ENCODE measurements around the gene AKIRIN1. TPM values are rescaled to one million over a fixed set of nuclear protein-coding genes. Genes with fewer than 3 reads are reported as not detected.
"Not testable (repeated sequence)": the region's sequence is repeated elsewhere in the genome, so short reads cannot be mapped to it uniquely, and the experiment has no call there.

The AKIRIN1 gene
- 100 to 1,000 TPM in 2 of 4 donors, 10 to 100 TPM in 2; 87.6 to 112 (median 101) TPM for polyA plus RNA-seq (ENCODE audit: insufficient read length in 4 of 4)

GRCh38 chr1:38990738-38991637 lies at the start of gene AKIRIN1:
Gene AKIRIN1 (plus strand): TSS chr1:38991276. CDS start chr1:38991381, 105 bp downstream.
- DNase-seq (ENCODE audit: low read depth in 4 of 4, low spot score in 2 of 4), result peak; percentile 62 to 89 (median 86)

DNA sequence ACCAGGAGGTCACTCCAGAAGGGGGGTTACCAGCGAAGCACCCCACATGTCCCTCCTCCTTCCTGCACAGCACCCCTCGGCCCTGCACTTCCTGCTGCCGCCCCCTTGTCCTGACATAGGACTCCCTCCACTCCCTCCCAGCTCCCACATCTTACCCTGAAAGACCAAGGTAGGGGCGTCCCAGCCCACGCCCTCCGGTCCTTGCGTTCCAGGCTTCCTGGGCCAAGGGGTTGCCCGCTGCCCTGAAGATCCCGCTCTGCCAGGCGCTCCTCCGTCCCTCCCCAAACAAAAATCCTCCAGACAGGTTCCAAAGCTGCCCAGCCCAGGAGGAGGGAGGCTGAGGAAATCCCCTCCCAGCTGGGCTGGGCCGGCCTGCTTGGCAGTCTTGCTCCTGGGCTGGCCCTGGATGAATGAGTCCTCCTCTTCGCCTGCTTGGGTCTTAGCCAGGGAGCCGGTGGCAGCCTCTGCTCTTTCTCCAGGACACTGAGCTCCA lies 49.5 kb upstream of the AKIRIN1 start, which contains the start of gene RHBDL2:
Gene RHBDL2 (minus strand): TSS at position 304 of the 493 bp plus-strand sequence. CDS start 22,618 bp downstream, outside the sequence.
- no peak for DNase-seq (ENCODE audit: low read depth in 4 of 4, low spot score in 2 of 4)

- no peak for DNase-seq (ENCODE audit: low read depth in 4 of 4, low spot score in 2 of 4)
Measured at GRCh38 chr1:38942664-38943428, 48.2 kb upstream of the AKIRIN1 start.

- DNase-seq (ENCODE audit: low read depth in 4 of 4, low spot score in 2 of 4), result no peak
Measured at GRCh38 chr1:38944547-38944946, 46.5 kb upstream of the AKIRIN1 start.

DNA sequence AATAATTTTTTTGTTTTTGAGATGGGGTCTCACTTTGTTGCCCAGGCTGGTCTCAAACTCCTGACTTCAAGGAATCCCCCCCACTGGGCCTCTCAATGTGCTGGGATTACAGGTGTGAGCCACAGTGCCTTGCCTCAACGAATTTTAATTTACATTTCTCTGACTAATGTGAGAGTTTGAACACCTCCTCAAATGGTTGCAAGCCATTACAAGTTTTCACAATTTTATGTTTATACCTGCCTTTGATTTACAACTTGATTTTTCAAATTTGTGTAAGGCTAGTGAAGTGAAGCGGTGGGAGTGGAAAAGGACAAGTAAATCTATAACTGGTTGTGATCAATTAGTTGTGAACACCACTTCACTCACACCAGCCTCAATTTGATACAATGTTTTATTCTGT lies 40.5 kb upstream of the AKIRIN1 start:
- DNase-seq (ENCODE audit: low read depth in 4 of 4, low spot score in 2 of 4), result no peak

DNA sequence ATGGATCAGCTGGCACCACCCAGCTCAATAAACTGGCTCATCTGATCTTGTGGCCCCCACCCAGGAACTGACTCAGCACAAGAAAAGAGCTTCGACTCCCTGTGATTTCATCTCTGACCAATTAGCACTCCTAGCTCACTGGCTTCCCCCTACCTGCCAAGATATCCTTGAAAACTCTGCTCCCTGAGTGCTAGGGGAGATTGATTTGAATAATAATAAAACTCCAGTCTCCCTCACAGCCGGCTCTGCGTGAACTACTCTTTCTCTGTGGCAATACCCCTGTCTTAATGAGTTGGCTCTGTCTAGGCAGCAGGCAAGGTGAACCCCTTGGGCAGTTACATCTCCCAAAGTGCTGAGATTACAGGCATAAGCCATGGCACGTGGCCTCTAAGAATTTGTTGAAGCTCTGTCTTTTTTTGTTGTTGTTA lies 37.6 kb upstream of the AKIRIN1 start:
- no peak for DNase-seq (ENCODE audit: low read depth in 4 of 4, low spot score in 2 of 4)

GRCh38 chr1:38958967-38959366 lies 32.1 kb upstream of the AKIRIN1 start:
- no peak for DNase-seq (ENCODE audit: low read depth in 4 of 4, low spot score in 2 of 4)

DNA sequence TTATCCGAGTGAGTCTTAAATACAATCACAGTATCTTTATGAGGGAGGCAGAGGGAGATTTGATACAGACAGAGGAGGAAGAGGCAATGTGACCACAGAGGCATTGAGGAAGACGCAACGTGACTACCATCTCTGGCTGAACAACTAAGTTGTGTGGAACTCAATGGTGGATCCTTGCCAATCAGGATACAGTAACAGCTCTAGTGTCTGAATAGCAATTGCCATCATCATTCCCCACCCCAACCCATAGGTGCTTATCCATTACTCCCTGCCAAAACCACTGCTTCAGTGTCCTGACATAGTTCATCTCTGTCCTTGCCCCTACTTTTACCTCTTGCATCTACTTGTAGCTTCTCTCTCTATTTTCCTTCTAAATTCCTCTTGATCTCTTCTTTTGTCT lies 29.0 kb upstream of the AKIRIN1 start:
- DNase-seq (ENCODE audit: low read depth in 4 of 4, low spot score in 2 of 4), result no peak

DNA sequence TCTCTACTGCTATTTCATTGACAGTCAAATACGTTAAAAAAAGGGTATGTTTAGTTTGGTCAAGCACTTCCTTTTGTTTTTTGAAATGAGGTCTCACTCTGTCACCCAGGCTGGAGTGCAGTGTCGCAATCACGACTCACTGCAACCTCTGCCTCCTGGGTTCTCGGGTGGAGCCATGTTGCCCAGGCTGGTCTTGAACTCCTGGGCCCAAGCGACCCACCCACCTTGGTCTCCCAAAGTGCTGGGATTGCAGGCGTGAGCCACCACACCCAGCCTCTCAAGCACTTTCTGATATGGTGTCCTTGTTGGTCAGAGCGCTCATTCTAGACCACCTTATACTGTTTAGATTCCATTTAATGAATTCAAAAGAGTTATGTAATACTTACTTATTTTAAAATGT lies 28.5 kb upstream of the AKIRIN1 start:
- no peak for DNase-seq (ENCODE audit: low read depth in 4 of 4, low spot score in 2 of 4)

DNA sequence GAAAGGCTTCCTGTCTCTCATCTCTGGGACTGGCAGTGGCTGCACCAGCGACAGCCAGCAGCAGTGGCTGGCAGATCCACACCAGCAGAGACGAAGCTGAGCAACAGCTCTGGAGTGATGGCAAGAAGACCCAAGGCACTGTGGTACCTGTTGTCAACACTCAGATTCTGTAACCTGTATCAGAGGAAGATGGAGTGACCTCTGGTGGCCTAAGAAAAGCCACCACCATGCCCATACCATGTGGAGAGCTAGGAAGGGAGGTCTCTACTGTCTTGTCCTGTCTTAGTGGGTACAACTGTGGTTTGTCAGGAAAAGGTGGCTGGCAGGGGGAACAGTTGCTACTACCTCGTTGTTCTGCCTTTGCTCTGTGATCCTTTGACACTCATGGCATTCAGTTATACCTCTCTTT lies 26.9 kb upstream of the AKIRIN1 start:
- no peak for DNase-seq (ENCODE audit: low read depth in 4 of 4, low spot score in 2 of 4)

GRCh38 chr1:38973145-38973544 lies 17.9 kb upstream of the AKIRIN1 start:
- DNase-seq (ENCODE audit: low read depth in 4 of 4, low spot score in 2 of 4), result not testable (repeated sequence)

DNA sequence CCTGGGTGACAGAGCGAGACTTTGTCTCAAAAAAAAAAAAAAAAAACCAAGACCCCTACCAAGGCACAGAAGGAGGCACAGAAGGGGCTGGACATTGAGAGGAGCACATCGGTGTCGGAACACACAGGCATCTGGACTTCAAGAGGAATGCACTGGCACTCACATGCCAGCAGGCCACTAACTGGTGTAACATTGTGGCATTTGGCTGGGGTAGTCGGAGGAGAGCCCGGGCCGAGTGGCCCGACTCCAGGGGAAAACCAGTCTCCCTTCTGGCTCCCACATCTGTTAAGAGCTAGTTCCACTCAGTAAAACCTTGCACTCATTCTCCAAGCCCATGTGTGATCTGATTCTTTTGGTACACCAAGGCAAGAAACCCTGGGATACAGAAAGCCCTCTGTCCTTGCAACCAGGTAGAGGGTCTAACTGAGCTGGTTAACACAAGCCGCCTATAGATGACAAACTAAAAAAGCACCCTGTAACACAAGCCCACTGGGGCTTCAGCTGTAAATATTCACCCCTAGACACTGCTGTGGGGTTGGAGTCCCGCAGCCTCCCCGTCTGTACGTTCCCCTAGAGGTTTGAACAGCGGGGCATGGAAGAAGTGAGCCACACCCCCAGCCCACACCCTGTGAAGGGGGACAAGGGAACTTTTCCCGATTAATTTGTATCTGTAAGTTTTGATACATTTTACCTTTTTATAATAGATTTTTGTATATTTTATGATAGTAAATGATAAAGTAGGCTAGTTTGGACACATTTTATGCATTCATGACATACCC lies 17.2 kb upstream of the AKIRIN1 start:
- no peak for DNase-seq (ENCODE audit: low read depth in 4 of 4, low spot score in 2 of 4)

GRCh38 chr1:38977399-38978244 lies 13.5 kb upstream of the AKIRIN1 start:
- not testable (repeated sequence) for DNase-seq (ENCODE audit: low read depth in 4 of 4, low spot score in 2 of 4)

GRCh38 chr1:38978245-38978542 lies 12.9 kb upstream of the AKIRIN1 start:
- not testable (repeated sequence) for DNase-seq (ENCODE audit: low read depth in 4 of 4, low spot score in 2 of 4)

DNA sequence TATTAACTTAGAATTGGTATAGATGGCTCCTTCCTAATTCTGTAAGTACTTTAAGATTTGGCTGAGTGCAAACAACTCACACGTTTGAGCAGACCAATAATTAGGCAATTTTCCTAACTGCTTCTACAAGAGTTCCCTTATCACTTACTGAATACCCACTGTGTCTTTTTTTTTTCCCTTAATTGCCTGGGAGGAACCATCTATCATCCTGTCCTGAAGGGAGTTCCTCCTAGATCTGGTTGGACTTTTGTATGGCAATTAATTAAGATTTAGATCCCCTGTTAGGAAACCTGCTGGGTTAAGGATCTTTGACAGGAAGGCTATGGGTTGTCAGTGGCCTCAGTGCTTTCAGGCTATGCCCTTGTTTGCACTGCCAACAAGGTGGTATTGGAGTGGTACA lies 11.7 kb upstream of the AKIRIN1 start:
- DNase-seq (ENCODE audit: low read depth in 4 of 4, low spot score in 2 of 4), result not testable (repeated sequence)

DNA sequence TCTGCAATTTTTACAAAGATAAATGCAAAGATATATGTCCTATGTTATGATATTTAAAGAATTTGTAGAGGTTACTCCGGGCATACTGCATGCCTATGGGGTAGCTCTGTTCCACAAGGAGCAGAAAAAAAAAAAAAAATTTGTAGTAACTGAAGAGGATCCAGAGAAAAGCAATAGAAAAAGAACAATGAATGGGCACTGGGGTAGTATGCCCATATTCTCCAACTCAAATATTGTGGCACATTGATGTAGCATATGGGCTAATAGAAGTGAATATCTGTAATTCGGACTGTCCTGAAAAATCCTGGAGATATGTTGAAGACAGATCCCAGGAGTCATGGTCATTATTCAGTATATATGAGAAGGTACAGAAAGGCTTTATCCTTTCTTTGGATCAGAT lies 1.1 kb upstream of the AKIRIN1 start:
- DNase-seq (ENCODE audit: low read depth in 4 of 4, low spot score in 2 of 4), result no peak

GRCh38 chr1:38990386-38990737 lies 714 bp upstream of the AKIRIN1 start:
- peak in 1 of 4 donors; percentile 12 for DNase-seq (ENCODE audit: low read depth in 4 of 4, low spot score in 2 of 4)

GRCh38 chr1:38991638-38992411 lies 749 bp downstream of the AKIRIN1 start:
- peak; percentile 27 to 41 (median 32) for DNase-seq (ENCODE audit: low read depth in 4 of 4, low spot score in 2 of 4)
